Measurements from ENCODE around the gene SYNDIG1L.

- TF ChIP-seq, protein P1, sequence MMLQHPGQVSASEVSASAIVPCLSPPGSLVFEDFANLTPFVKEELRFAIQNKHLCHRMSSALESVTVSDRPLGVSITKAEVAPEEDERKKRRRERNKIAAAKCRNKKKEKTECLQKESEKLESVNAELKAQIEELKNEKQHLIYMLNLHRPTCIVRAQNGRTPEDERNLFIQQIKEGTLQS (IDR thresholded peaks at IDR 0.05): no peak
- TF ChIP-seq CTCF (IDR thresholded peaks at IDR 0.05; ENCODE audit: low read depth, low read length, missing input control): no peak
- TF ChIP-seq TAF1 (conservative IDR thresholded peaks at IDR 0.05): no peak
- no peak for TF ChIP-seq SP1 (IDR thresholded peaks at IDR 0.05)
- no peak for TF ChIP-seq RAD21 (IDR thresholded peaks at IDR 0.05)
- TF ChIP-seq REST (IDR thresholded peaks at IDR 0.05): no peak
- TF ChIP-seq RXRA (IDR thresholded peaks at IDR 0.05): no peak
- no peak for TF ChIP-seq EGR1 (IDR thresholded peaks at IDR 0.05; ENCODE audit: low read depth in 2 of 2)
- no peak for TF ChIP-seq YY1 (IDR thresholded peaks at IDR 0.05)
- TF ChIP-seq JUND (IDR thresholded peaks at IDR 0.05): no peak
- TF ChIP-seq, protein P2, sequence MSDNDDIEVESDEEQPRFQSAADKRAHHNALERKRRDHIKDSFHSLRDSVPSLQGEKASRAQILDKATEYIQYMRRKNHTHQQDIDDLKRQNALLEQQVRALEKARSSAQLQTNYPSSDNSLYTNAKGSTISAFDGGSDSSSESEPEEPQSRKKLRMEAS (IDR thresholded peaks at IDR 0.05): no peak
- no peak for TF ChIP-seq HNF4G (IDR thresholded peaks at IDR 0.05)
These were observed 18.9 kb upstream of the SYNDIG1L start for GRCh38 chr14:74444866-74445265.
